Activated CD4-positive, alpha-beta T cell treated with anti-CD3 and anti-CD28 coated beads, Interleukin-2, amount 50 U/mL, for 48 hours (primary cell): ENCODE measurements around the gene PRSS33.
A peak's percentile ranks its signal among the peaks of the same experiment; 100 is the strongest.

Experiments
- DNase-seq, 2 experiments: peaks; one replicate each; pipeline ENCODE4 v3.0.0-alpha.2; 2020

Gene PRSS33

GRCh38 chr16:2819939-2820835 lies 32.8 kb upstream of the PRSS33 start:
- no peak for DNase-seq

DNA sequence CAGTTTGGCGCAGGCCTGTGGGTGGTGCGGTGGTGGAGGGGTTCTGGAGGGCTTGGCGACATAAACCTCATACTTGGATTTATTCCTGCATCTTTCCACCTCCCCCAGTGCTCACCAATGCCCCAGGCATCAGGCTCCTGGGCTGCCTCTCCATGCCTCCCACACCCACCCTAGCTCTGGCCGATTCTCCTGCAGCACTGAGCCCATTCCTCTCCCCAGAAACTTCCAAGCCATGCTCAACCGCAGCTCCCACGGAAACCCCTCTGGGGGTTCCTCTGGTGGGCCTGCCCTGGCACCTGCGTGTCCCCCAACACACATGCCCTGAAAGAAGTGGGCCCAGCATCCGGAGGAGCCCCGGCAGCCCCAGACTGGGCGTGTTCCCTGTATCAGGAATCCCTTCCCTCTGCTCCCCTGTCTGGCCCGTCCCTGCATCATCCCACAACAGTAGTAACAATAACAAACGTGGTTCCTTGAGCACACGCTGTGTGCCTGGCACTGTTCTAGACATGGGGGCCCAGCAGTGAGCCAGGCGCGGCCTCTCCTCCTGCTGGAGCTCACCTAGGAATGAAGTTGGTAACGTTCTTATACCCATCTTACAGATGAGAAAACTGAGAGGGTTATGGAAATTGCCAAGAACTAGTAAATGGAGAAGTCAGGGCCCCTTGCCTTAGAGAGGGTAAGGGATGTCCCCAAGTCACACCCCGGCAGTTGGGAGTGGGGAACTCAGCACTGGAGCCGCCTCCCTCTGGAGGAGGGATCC lies 32.0 kb upstream of the PRSS33 start:
- no peak for DNase-seq

DNA sequence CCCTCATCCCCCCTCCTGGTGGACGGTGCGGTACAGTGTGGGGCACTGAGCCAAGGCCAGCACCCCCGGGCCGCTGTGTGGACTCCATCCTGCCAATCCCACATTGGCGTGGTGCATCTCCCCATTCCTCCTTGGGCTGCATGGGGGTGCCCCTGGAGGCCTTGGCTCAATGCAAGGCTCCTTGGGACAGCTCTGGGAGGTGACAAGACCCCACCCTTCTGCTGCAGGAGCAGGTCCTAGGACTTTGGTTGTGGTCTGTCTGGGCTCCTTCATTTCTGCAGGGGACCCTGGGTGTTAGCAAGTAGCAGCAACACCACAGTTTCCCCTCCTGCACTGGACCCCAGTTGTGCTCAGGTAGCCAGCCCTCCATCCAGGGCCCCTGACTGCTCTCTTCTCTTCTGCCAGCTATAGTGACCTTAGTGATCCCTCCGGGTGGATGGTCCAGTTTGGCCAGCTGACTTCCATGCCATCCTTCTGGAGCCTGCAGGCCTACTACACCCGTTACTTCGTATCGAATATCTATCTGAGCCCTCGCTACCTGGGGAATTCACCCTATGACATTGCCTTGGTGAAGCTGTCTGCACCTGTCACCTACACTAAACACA lies 31.0 kb upstream of the PRSS33 start:
- DNase-seq = no peak

GRCh38 chr16:2817340-2818271 lies 30.2 kb upstream of the PRSS33 start:
- DNase-seq = peak in 1 of 2 experiments; percentile 9

DNA sequence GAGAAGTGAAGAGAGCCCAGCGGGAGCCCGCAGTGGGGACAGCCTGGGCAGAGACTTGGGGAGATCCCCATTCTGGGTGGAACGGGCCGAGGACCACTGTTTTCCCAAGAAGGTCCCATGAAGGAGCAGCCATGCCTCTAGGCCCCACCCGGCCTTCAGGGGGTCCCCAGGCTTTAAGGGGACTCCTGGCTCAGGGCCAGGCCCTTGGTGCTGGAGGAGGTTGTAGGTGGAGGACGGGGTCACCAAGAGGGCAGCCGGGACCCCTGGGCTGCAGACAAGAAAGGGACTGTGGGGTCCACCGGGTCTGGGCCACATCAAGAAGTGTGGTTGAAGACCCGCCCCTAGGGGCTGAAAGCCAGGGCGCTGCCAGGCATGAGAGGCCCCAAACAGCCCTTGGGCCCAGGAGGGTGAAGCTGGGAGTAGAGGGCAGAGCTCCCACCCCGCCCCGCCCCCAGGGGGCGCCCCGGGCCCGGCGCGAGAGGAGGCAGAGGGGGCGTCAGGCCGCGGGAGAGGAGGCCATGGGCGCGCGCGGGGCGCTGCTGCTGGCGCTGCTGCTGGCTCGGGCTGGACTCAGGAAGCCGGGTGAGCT lies 29.5 kb upstream of the PRSS33 start, which contains the start of gene PRSS21:
Gene PRSS21, plus strand, starts transcription at position 487 of the 589 bp plus-strand sequence. Its CDS starts 32 bp downstream, at position 519.
- DNase-seq = peak; percentile 33 to 40

- no peak for DNase-seq
These were observed 28.0 kb upstream of the PRSS33 start for GRCh38 chr16:2815299-2815771.

DNA sequence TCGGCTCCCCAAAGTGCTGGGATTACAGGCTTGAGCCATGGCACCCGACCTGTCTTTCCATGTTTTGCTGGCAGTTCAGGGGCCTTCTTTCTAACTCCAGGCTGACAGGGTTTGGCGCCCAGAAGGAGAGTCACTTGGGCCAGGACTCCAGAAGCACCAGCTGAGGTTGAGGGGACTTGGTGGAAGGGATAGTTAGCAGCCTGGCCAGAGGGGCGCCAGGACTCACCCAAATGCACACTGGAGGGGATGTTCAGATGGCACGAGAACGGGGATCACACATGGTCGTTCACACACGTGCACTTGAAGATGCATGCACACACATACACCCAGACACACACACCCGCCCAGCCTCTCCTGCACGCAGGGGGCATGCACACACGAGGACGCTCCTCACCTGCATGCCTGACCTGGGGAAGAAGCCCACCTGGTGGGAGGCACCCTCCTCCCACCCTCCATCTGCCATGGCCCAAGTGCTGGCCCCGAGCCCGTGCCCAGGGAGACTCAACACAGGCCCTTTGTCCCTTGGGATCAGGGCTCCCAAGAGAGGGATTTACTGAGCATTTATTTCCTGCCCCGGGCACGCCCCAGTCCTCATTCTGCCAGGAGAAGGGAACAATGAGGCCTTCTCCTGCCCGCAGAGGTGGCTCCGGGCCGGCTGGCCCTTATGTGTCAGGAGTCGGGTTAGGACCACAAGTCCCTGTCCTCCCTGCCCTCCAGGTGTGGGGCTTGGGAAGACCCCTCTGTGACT lies 27.4 kb upstream of the PRSS33 start:
- no peak for DNase-seq

- DNase-seq = no peak
These were observed 26.4 kb upstream of the PRSS33 start for GRCh38 chr16:2813771-2814221.

DNA sequence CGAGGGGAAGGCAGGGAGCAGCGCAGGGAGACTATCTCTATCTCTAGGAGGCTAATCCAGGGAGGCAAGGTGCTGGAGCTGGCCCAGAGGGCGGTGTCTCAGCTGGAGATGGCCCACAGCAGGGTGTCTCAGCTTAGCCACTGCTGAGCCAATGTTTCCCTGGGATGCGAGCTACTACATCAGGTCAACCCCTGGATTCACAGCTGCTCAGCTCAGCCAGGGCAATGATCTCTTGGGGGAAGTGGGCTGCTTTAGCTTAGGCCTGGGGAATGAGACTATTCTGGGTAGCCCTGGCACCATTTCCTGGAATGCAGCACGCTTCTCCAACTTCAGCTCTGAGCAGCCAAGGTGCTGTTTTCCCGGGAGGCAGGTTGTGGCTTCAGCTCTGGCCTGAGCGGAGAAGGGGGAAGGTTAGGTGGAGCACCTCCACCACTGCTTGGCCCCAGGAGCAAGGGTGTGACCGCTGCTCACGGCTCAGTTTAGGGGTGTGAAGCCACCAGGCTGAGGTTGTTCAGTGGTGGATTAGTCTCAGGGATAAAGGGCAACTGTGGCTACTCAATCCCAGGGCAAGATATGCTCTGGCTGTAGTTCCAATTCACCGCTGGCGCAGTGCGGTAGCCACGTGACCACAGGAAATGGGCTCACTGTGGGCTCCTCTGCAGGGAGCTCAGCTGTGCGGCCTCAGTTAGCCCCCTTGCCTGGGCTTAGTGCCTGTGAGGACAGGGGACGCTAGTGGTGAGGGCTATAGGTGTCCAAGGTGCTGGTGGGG lies 24.5 kb upstream of the PRSS33 start:
- no peak for DNase-seq

GRCh38 chr16:2810651-2811050 lies 23.3 kb upstream of the PRSS33 start:
- no peak for DNase-seq

GRCh38 chr16:2809149-2809760 lies 21.9 kb upstream of the PRSS33 start:
- no peak for DNase-seq

GRCh38 chr16:2808181-2808580 lies 20.8 kb upstream of the PRSS33 start:
- no peak for DNase-seq

DNA sequence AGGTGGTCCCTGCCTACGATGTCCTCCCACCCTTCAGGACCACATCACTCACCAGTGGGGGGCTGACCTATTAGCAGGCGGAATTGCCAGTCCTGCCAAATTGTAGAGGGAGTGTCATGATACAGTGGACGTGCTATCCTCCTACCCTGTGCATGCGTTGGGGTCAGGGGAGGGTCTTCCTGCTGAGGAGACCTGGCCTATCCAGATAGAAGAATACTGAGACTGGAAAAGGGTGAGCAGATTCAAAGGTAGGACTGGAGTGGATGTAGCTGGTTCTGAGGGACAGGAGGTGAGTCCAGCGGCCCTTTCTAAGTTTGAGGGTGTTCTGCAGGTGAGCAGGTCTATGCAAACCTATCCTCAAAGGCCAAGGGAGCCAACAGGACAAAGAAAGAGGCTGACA lies 18.9 kb upstream of the PRSS33 start:
- no peak for DNase-seq

DNA sequence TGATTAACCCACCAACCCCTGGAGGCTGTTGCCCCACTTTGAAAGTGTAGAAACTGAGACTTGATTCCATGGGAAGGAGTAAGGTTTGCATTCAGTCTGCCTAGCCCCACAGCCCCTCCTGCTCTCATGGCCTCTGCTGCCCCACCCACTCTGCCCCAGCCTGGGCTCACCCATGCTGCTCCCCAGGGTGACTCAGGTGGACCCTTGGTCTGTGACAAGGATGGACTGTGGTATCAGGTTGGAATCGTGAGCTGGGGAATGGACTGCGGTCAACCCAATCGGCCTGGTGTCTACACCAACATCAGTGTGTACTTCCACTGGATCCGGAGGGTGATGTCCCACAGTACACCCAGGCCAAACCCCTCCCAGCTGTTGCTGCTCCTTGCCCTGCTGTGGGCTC lies 17.4 kb upstream of the PRSS33 start:
- DNase-seq = no peak

- no peak for DNase-seq
These were observed 16.3 kb upstream of the PRSS33 start for GRCh38 chr16:2803545-2804195.

DNA sequence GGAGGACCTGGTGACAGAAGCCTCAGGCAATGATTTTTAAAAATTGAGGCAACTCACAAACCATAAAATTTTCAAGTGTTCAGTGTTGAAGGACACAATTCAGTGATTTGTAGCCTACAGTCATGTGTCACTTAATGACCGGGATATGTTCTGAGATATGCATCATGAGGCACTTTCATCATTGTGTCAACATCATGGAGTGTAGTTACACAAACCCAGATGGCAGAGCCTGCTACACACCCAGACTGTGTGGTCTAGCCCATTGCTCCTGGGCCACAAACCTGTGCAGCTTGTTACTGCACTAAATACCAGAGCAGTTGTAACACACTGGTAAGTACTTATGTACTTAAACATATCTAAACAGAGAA lies 12.5 kb upstream of the PRSS33 start:
- no peak for DNase-seq

DNA sequence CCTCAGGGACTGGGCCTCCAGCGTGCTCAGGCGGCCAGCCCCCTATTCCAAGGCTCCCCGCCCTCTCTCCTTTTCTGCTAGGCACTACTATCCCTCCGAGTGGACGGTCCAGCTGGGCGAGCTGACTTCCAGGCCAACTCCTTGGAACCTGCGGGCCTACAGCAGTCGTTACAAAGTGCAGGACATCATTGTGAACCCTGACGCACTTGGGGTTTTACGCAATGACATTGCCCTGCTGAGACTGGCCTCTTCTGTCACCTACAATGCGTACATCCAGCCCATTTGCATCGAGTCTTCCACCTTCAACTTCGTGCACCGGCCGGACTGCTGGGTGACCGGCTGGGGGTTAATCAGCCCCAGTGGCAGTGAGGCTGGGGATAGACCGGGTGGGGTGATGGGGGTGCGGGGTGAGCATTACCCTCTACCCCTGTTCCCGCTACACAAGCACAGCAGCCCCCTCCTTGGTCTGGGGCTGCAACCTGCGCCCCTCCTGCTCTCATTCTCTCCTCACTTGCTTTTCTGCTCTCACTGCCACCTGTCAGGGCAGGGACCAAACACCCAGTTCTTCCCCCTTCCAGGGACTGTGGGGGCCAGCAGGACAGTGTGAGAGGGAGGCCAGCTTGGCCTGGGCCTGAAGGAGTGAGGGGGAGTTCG lies 12.0 kb upstream of the PRSS33 start:
- DNase-seq = no peak

GRCh38 chr16:2798723-2799204 lies 11.4 kb upstream of the PRSS33 start:
- DNase-seq = no peak
